AG09319 (cell line): ENCODE results near the gene DPF3.

Experiments used
- DNase-seq: peaks from one replicate; pipeline ENCODE4 v3.0.0-alpha.2; 2010; ENCODE audit warnings: low read depth; ENCODE audit errors: extremely low read depth
- CTCF ChIP-seq: IDR thresholded peaks from 2 replicates; pipeline ENCODE4 v1.5.1; 2011; ENCODE audit warnings: low read depth, mild to moderate bottlenecking, inconsistent platforms, low read length, moderate library complexity

Gene DPF3

DNA sequence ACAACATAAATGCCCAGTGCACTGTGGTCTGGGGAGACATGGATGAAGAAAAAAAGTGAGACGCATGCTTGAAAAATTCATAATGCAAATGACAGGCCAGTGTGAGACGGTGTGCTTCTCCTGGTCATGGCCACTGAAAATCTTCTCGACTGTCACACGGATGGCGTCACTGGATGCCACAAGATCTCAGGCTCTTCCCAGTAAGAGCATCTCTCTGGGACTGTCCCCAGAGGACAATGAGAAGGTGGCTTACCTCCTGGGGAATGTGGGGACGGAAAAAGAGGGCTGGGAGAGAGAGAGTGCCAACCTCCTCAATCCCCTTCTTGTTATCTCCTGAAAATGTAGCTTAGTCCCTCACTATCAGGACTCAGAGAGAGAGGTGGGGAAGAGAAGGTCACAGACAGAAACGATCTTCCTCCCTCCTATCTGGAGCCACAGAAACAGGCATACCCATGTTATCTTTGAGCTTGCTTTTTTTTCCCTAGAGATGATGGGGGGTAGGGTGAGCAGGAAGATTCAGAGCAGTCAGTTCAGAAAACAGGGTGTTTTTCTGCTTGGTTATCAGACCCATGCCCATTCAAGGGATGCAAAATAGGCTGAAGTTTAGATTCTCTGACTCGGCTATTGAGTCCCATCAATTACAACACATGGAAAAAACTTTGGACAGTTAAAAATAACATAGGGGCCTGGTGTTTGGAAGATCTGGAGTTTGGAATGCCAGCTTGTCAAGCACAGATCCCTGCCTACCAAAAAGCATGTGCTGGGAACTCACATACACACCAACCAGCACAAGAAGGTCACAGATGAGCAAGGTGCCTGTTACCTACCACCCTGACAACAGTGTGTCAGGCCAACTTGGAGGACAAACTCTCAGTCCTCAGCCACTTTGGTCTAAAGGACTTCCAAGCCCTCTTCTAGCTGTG lies 24.2 kb downstream of the DPF3 start:
- TF ChIP-seq CTCF, result no peak
- no peak for DNase-seq

DNA sequence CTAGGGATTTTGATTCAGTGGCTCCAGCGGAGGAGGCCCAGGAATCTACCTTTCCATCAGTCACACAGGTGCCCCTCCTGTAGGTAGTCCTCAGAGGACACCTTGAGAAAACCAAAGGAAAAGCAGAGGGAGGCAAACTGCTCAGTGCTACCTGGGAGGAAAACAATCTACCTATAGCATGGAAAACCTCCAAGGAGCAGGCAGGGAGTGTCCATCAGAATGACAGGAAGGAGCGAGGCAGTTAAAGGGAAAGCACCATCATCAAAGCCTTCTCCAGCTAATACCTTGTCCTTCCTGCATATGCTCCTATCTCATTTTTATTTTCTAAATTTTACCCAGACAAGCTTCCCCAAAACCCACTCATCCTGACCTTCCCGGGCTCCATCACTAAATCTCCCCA lies 25.4 kb downstream of the DPF3 start:
- no peak for DNase-seq
- TF ChIP-seq CTCF, result no peak

GRCh38 chr14:72864712-72865365 lies 29.1 kb downstream of the DPF3 start:
- no peak for DNase-seq
- TF ChIP-seq CTCF, result no peak

DNA sequence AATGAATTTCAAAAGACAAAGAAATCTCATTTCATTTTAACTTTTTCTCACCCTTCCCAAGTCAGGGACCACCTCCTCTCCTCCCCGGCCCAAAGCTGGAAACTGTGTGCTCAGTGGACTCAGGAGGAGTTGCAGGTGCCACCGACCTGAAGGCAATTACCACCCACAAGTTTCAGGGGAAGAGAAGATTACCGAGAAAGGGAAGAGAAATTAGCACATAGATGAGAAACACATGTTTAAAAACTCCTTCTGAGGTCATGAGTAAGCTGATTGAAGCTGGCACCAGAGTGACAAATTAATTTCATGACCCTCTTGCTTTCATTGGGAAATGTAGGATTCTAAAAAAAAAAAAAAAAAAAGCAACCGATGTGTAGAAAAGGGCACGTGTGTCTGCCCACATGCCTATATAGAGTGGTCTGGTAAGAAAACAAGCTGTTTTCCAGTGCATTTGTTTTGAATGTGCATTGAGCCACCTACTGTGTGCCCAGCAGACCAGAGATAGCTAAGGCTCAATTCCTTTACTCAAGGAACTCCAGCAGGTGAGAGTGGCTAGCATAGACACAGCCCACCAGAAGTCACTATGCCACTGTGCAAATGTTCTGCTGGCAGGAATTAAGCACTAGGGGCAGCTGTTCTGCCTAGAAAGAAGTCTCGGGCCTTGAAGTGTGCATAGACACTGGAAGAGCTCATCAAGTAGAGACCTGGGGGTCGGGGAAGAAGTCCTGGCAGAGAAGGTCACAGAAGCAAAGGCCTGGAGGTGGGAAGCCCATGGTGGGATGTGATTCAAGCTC lies 30.5 kb downstream of the DPF3 start:
- peak; percentile 27 for DNase-seq
- TF ChIP-seq CTCF, result no peak

DNA sequence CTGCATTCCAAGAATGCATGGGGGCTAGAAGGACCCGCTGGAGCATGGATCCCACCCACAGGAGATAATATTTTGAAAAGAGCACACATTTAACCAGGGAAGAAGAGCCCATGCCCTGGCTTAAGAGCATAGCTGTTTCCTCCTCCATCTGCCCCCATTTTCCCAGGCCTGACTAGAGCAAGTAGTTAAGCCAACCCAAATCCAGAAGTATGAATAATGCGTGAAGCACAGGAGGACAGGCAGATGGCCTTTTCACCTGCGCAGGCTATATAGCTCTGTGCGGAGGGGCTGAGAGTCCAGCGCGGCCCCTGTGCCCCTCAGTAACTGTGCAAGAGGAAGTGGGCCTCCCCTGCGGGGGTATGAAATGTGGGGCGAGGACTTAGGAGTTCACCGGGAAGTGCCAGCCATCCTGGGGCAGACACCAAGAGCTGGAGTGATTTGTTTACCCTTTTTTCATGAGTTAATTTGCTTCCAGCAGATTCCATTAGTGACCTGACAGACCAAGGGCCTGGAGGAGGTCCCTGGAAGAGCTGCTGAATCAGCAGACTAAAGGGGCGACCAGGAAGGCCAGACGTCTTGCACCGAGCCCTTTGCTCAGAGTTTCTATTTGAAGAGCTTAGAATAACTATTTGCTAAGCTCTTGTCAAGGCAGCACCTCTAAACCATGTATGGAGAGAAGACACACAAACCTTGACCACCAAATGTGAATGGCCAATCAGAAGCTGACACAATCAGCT lies 37.2 kb downstream of the DPF3 start:
- no peak for TF ChIP-seq CTCF
- no peak for DNase-seq

DNA sequence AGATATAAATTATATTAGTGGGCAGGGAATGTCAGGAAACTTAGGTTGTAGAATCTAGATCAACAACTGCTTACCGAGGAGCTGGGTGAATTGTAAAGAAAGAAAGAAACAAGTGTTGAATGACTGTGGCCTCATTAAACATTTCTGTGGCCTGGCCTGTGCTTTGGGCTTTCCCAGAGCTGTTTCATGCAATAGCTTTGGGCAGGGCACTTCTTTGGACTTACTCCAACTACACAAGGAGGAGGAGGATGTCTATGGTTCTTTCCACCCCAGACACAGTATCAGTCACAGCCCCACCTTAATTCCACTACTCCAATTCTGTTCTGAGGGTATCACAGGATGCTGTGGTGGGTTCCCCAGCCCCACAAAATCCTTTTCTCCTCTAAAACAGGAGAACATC lies 38.0 kb downstream of the DPF3 start:
- peak; percentile 22 for DNase-seq
- TF ChIP-seq CTCF, result no peak
